Activated CD8-positive, alpha-beta T cell treated with anti-CD3 and anti-CD28 coated beads for 36 hours (primary cell): ENCODE results near the gene CMIP. TPM values are rescaled to one million over a fixed set of nuclear protein-coding genes. Genes with fewer than 3 reads are reported as not detected.

Source experiments
- ATAC-seq: fragments of 200-7000 bp; cut with Tn5 transposase; one replicate; pipeline ENCODE4 v1.10.0; 2021; ENCODE audit warnings: mild to moderate bottlenecking, moderate library complexity
- CTCF ChIA-PET: fragments of 350-600 bp; sonication (Branson Sonifier 250); formaldehyde crosslinking; loops from one replicate; lab custom pipeline; 2021; ENCODE audit warnings: antibody characterized with exemption; lab: Charles Lee
- POLR2A ChIA-PET: fragments of 350-600 bp; sonication (Branson Sonifier 250); formaldehyde crosslinking; loops from one replicate; lab custom pipeline; 2021; ENCODE audit warnings: antibody characterized with exemption; lab: Charles Lee
- DNase-seq: peaks from one replicate; pipeline ENCODE4 v3.0.0-alpha.2; 2020
- H3K27ac Mint-ChIP-seq: one replicate; pipeline ENCODE4 v1.8.0; 2021; ENCODE audit warnings: mild to moderate bottlenecking, mixed read lengths
- H3K27me3 Mint-ChIP-seq: one replicate; pipeline ENCODE4 v1.8.0; 2021; ENCODE audit warnings: mixed read lengths
- H3K36me3 Mint-ChIP-seq: one replicate; pipeline ENCODE4 v1.8.0; 2021; ENCODE audit warnings: low read depth, mixed read lengths
- H3K4me1 Mint-ChIP-seq: one replicate; pipeline ENCODE4 v1.8.0; 2021; ENCODE audit warnings: low read depth, mixed read lengths
- H3K4me3 Mint-ChIP-seq: one replicate; pipeline ENCODE4 v1.8.0; 2021; ENCODE audit warnings: mild to moderate bottlenecking, moderate library complexity, mixed read lengths
- H3K9me3 Mint-ChIP-seq: one replicate; pipeline ENCODE4 v1.8.0; 2021; ENCODE audit warnings: mixed read lengths
- intact Hi-C: fragments of 100-400 bp; cut with micrococcal nuclease; formaldehyde crosslinking; loops from one replicate; pipeline ENCODE4 v1.10.0; 2022
- total RNA-seq, 2 experiments: library from RNA; stranded (reverse); gene quantifications; one replicate each; pipeline ENCODE4 v1.2.3, GENCODE V29; 2021
- TF ChIP-seq, protein P1 (sequence below): fragments of 200-600 bp; IDR thresholded peaks from one replicate; pipeline ENCODE4 v1.8.0; 2022; ENCODE audit warnings: antibody characterized with exemption, mild to moderate bottlenecking

Gene CMIP
- total RNA-seq, 2 experiments from 2014 or later = 37.6 to 38.5 TPM

DNA sequence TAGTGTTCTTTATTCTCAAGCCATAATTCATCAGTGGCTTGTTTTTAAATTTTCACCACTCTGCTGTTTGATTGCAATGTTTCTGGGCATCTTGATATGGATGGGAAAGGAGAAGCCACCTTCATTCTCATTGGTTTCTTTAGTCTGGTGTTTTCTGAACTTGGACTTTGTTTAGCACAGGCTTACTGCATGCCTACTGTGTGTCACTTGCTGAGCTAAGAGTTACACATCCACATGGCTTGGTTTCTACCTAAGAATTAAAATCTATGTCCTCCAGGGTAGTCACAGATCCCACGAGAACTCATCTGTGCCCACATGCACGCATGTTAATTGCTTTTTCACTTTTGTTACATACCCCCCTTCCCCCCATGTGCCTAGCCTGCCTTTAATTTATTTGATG, 4.6 kb downstream of the CMIP start:
- H3K4me1 Mint-ChIP-seq = peaks cover 68% of the 10 kb centered on the region
- no peak for ATAC-seq
- H3K27me3 Mint-ChIP-seq = no peaks in the 10 kb centered on the region
- ChIA-PET CTCF (no interaction called here), POLR2A (interaction anchor here (0.7 to 1.0 kb wide), 2 partner anchors 13 to 35 kb away, joined by 3 to 4 read pairs; no protein-coding TSS in a partner anchor)
- DNase-seq = peak; percentile 14
- no peak overlapping the region for H3K4me3 Mint-ChIP-seq
- intact Hi-C loops = loop anchor here (5.0 kb wide), 1 partner anchor 73 kb away; no protein-coding TSS in a partner anchor
- TF ChIP-seq, protein P1, sequence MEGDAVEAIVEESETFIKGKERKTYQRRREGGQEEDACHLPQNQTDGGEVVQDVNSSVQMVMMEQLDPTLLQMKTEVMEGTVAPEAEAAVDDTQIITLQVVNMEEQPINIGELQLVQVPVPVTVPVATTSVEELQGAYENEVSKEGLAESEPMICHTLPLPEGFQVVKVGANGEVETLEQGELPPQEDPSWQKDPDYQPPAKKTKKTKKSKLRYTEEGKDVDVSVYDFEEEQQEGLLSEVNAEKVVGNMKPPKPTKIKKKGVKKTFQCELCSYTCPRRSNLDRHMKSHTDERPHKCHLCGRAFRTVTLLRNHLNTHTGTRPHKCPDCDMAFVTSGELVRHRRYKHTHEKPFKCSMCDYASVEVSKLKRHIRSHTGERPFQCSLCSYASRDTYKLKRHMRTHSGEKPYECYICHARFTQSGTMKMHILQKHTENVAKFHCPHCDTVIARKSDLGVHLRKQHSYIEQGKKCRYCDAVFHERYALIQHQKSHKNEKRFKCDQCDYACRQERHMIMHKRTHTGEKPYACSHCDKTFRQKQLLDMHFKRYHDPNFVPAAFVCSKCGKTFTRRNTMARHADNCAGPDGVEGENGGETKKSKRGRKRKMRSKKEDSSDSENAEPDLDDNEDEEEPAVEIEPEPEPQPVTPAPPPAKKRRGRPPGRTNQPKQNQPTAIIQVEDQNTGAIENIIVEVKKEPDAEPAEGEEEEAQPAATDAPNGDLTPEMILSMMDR = no peak
- H3K36me3 Mint-ChIP-seq = peaks cover 32% of the 10 kb centered on the region
- peak overlapping the region; percentile 3 for H3K27ac Mint-ChIP-seq
- peaks cover 14% of the 10 kb centered on the region for H3K9me3 Mint-ChIP-seq

DNA sequence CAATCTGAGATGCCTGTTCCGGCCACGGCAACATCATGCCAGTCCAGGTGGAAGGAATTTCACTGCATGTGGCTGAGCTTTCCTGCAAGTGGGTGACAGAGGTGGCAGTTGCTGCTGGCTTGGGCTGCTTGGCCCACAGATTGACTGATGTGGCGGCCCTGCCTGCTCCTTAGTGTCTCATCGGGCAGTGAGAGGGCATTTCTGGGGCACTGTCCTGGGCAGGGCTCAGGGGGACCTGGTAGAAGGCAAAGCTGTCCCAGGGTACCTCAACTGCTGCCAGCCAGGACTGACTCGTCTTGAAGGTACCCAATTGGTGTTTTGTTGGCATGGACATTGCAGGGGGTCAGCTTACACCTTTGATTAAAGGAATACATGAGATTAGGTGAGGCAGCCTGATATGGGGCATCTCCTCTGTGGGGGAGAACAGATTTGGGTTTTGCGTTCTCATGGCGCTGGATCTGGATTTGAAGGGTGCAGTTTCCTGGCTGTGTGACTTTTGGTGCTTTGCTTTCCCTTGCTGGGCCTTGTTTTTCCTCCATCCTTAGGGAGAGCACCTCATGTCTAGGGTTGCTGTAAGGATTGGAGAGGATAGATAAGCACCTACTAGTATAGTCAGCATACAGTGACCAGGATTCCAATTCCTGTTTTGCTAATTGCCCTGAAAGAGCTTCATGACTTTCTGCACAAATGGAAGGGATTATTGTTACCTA, 5.4 kb downstream of the CMIP start:
- TF ChIP-seq, protein P1 = no peak
- Mint-ChIP-seq H3K4me1 (peaks cover 68% of the 10 kb centered on the region), H3K36me3 (peaks cover 32% of the 10 kb centered on the region), H3K4me3 (no peak overlapping the region), H3K27me3 (no peaks in the 10 kb centered on the region), H3K9me3 (peaks cover 14% of the 10 kb centered on the region), H3K27ac (peak overlapping the region; percentile 40)
- CTCF ChIA-PET = interaction anchor here (0.9 kb wide), 1 partner anchor 9 kb away, joined by 3 read pairs; no protein-coding TSS in a partner anchor
- no peak for DNase-seq
- no peak for ATAC-seq
- intact Hi-C loops = loop anchor here (5.0 kb wide), 1 partner anchor 72 kb away; no protein-coding TSS in a partner anchor
- POLR2A ChIA-PET = interaction anchor here (0.7 to 1.0 kb wide), 3 partner anchors 14 to 118 kb away, joined by 3 to 4 read pairs (median 3); no protein-coding TSS in a partner anchor

DNA sequence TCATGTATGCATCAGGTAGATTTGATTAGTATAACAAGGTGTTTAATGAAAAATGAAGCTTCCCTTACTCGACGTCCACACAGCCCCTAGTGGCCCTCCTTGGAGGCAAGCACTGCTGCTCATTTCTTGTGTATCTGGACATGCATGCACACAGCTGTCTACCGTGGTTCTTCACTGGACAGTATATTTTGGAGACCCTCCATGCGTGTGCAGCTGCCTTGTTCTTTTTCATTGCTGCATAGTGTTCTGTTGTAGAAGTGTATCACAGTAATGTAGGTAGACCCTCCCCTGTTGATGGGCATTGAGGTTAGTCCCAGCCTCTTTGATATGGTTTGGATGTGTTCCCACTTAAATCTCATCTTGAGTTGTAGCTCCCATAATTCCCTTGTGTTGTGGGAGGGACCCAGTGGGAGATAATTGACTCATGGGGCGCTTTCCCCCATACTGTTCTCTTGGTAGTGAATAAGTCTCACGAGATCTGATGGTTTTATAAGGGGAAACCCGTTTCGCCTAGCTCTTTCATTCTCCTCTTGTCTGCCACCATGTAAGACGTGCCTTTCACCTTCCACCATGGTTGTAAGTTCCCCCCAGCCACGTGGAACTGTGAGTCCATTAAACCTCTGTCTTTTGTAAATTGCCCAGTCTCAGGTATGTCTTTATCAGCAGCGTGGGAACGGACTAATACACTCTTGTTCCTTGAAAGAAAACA, 6.3 kb downstream of the CMIP start:
- Mint-ChIP-seq H3K4me1 (peaks cover 68% of the 10 kb centered on the region), H3K9me3 (peaks cover 14% of the 10 kb centered on the region), H3K27ac (peak overlapping the region; percentile 94), H3K27me3 (no peaks in the 10 kb centered on the region), H3K36me3 (peaks cover 30% of the 10 kb centered on the region), H3K4me3 (no peak overlapping the region)
- TF ChIP-seq, protein P1 = no peak
- ChIA-PET CTCF (interaction anchor here (0.8 to 1.3 kb wide), 3 partner anchors 8 to 32 kb away, joined by 3 to 5 read pairs (median 3); no protein-coding TSS in a partner anchor), POLR2A (interaction anchor here (0.6 to 0.9 kb wide), 2 partner anchors 117 to 136 kb away, joined by 3 to 4 read pairs; partner anchors contain the start of gene GAN)
- DNase-seq = peak; percentile 47
- peak; percentile 5 for ATAC-seq
- intact Hi-C loops = no loop called here

DNA sequence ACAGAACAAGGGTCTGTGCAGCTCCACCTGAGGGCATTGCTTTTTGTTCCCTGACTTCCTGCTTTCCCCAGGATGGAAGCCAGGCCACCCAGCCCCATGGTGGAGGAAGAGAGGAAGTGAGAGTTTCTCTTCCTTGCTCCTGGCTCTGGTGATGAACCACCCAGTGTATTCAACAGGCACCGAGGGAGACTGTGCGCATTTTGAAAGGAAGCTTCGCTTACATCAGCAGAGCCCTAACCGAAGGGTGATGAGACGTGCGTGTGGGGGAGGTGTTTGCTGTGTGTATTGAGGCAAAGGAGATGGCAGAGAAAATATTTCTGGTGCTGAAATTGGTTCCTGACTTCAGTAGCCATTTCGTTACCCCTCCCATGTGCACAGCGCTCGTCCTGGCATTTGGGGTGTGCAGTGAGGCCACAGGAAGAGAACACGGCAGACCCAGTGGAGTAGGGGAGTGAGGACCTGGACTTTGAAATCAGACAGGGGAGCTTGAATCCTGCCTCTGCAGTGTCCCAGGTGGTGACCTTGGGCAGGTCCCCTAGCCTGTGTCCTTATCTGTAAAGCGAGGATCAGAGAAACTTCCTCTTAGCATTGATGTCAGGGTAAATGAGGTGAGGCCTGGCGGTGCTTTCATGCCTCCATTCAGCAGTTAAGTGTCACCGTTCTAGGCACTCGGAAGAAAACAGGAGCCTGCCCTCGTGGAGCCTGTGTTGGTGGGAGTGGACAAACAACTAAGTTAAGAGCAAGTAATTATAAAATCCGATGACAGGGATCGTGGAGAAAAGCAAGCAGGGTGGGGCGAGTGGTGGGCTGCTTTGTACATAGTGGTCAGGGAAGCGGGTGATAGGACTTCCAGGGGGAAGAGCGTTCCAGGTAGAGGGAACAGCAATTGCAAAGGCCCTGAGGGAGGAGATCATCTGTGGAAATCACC, 7.4 kb downstream of the CMIP start:
- ATAC-seq (peak; percentile 85), DNase-seq (peak; percentile 80)
- ChIA-PET POLR2A (interaction anchor here (1.0 kb wide), 1 partner anchor 11 kb away, joined by 4 read pairs; no protein-coding TSS in a partner anchor), CTCF (interaction anchor here (0.8 to 1.3 kb wide), 4 partner anchors 12 to 285 kb away, joined by 3 to 5 read pairs (median 4); no protein-coding TSS in a partner anchor)
- H3K9me3 Mint-ChIP-seq = peaks cover 14% of the 10 kb centered on the region
- peak overlapping the region; percentile 73 for H3K4me3 Mint-ChIP-seq
- peaks cover 26% of the 10 kb centered on the region for H3K36me3 Mint-ChIP-seq
- H3K27me3 Mint-ChIP-seq = no peaks in the 10 kb centered on the region
- peaks cover 63% of the 10 kb centered on the region for H3K4me1 Mint-ChIP-seq
- peak overlapping the region; percentile 94 for H3K27ac Mint-ChIP-seq
- TF ChIP-seq, protein P1 = no peak
- intact Hi-C loops = no loop called here
